B cell (primary cell): ENCODE data around the gene NDN.

Experiments
- EZH2 ChIP-seq: IDR thresholded peaks from 2 replicates; pipeline ENCODE4 v1.6.1; 2012; ENCODE audit warnings: borderline replicate concordance, low read depth, mild to moderate bottlenecking, moderate library complexity, low read length; ENCODE audit not compliant: insufficient read depth, poor library complexity, severe bottlenecking
- TF ChIP-seq, protein P1 (sequence below): fragments of 200-600 bp; IDR thresholded peaks from one replicate; pipeline ENCODE4 v1.8.0; 2022; ENCODE audit warnings: antibody characterized with exemption, mild to moderate bottlenecking

GRCh38 chr15:23734862-23735261 is 47.8 kb upstream of the NDN start:
- TF ChIP-seq EZH2, result no peak
- TF ChIP-seq, protein P1, sequence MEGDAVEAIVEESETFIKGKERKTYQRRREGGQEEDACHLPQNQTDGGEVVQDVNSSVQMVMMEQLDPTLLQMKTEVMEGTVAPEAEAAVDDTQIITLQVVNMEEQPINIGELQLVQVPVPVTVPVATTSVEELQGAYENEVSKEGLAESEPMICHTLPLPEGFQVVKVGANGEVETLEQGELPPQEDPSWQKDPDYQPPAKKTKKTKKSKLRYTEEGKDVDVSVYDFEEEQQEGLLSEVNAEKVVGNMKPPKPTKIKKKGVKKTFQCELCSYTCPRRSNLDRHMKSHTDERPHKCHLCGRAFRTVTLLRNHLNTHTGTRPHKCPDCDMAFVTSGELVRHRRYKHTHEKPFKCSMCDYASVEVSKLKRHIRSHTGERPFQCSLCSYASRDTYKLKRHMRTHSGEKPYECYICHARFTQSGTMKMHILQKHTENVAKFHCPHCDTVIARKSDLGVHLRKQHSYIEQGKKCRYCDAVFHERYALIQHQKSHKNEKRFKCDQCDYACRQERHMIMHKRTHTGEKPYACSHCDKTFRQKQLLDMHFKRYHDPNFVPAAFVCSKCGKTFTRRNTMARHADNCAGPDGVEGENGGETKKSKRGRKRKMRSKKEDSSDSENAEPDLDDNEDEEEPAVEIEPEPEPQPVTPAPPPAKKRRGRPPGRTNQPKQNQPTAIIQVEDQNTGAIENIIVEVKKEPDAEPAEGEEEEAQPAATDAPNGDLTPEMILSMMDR, result no peak
